Naive B cell (primary cell): Measurements from ENCODE around the gene SNN. TPM values are rescaled to one million over a fixed set of nuclear protein-coding genes. Genes with fewer than 3 reads are reported as not detected.

Source experiments
- ATAC-seq, 2 donors: fragments of 150-1000 bp; cut with Tn5 transposase; 2 replicates each; pipeline ENCODE4 v1.10.0; 2021; ENCODE audit warnings: low read depth in 2 of 2, mild to moderate bottlenecking in 2 of 2, moderate library complexity in 2 of 2
- DNase-seq: peaks from one replicate; pipeline ENCODE4 v3.0.0; 2022
- H3K27ac Mint-ChIP-seq, 6 donors: one replicate each; pipeline ENCODE4 v1.8.0; 2020 to 2022; ENCODE audit warnings: mild to moderate bottlenecking in 6 of 6, mixed read lengths in 6 of 6, moderate library complexity in 5 of 6, inconsistent platforms in 2 of 6
- H3K27me3 Mint-ChIP-seq, 3 donors: one replicate each; pipeline ENCODE4 v1.8.0; 2021 to 2022; ENCODE audit warnings: mixed read lengths in 3 of 3, mild to moderate bottlenecking in 1 of 3
- H3K36me3 Mint-ChIP-seq, 2 donors: one replicate each; pipeline ENCODE4 v1.8.0; 2020 to 2022; ENCODE audit warnings: mixed read lengths in 2 of 2, inconsistent platforms in 1 of 2, mild to moderate bottlenecking in 1 of 2
- H3K4me1 Mint-ChIP-seq, 3 donors: one replicate each; pipeline ENCODE4 v1.8.0; 2020 to 2022; ENCODE audit warnings: mixed read lengths in 3 of 3, inconsistent platforms in 1 of 3, mild to moderate bottlenecking in 1 of 3, moderate library complexity in 1 of 3
- H3K4me3 Mint-ChIP-seq, 8 donors: one replicate each; pipeline ENCODE4 v1.8.0; 2020 to 2022; ENCODE audit warnings: mild to moderate bottlenecking in 8 of 8, mixed read lengths in 8 of 8, moderate library complexity in 8 of 8, inconsistent platforms in 2 of 8
- H3K9me3 Mint-ChIP-seq, 7 donors: one replicate each; pipeline ENCODE4 v1.8.0; 2020 to 2022; ENCODE audit warnings: mixed read lengths in 7 of 7, mild to moderate bottlenecking in 5 of 7, inconsistent platforms in 2 of 7, moderate library complexity in 1 of 7
- polyA plus RNA-seq, 6 donors: library from polyadenylated mRNA; unstranded; fragments of 300-500 nt; fragmentation: Illumina TruSeq; gene quantifications; one replicate each; pipeline ENCODE4 v1.2.3, GENCODE V29; 2021; ENCODE audit warnings: low read depth in 6 of 6

SNN gene
- polyA plus RNA-seq, 6 donors from 2014 or later: 53.0 to 82.7 (median 67.7) TPM

GRCh38 chr16:11639008-11639562, 29.2 kb upstream of the SNN start:
- peaks cover 0 to 12% (median 9%) of the 10 kb centered on the region in 3 donors for H3K27me3 Mint-ChIP-seq
- H3K36me3 Mint-ChIP-seq: no peaks in the 10 kb centered on the region
- no peak overlapping the region for H3K4me3 Mint-ChIP-seq
- peaks cover 9 to 19% (median 15%) of the 10 kb centered on the region in 3 donors for H3K4me1 Mint-ChIP-seq
- no peaks in the 10 kb centered on the region for H3K9me3 Mint-ChIP-seq
- peak overlapping the region in 1 of 6 donors; percentile 72 for H3K27ac Mint-ChIP-seq
- ATAC-seq: no peak
- DNase-seq: no peak

GRCh38 chr16:11639925-11640899, 28.0 kb upstream of the SNN start:
- no peak for ATAC-seq
- no peak for DNase-seq
- Mint-ChIP-seq H3K4me1 (peaks cover 9 to 13% (median 11%) of the 10 kb centered on the region in 3 donors), H3K4me3 (no peak overlapping the region), H3K27ac (peak overlapping the region in 2 of 6 donors; percentile 53 to 61), H3K9me3 (no peaks in the 10 kb centered on the region), H3K27me3 (peaks cover 0 to 12% (median 4%) of the 10 kb centered on the region in 3 donors), H3K36me3 (no peaks in the 10 kb centered on the region)

- ATAC-seq: peak; percentile 72 to 80
- Mint-ChIP-seq H3K4me3 (no peak overlapping the region), H3K27ac (peak overlapping the region in 2 of 6 donors; percentile 68 to 69), H3K36me3 (no peaks in the 10 kb centered on the region), H3K9me3 (no peaks in the 10 kb centered on the region), H3K4me1 (peaks cover 6 to 13% (median 9%) of the 10 kb centered on the region in 3 donors), H3K27me3 (peaks cover 0 to 6% (median 4%) of the 10 kb centered on the region in 3 donors)
- DNase-seq: peak; percentile 62
Observed at GRCh38 chr16:11640987-11641817, 27.1 kb upstream of the SNN start.

GRCh38 chr16:11642765-11643116, 25.5 kb upstream of the SNN start:
- H3K4me1 Mint-ChIP-seq: peaks cover 4 to 13% (median 9%) of the 10 kb centered on the region in 3 donors
- peak overlapping the region in 1 of 6 donors; percentile 22 for H3K27ac Mint-ChIP-seq
- ATAC-seq (no peak), DNase-seq (no peak)
- H3K9me3 Mint-ChIP-seq: no peaks in the 10 kb centered on the region
- H3K36me3 Mint-ChIP-seq: no peaks in the 10 kb centered on the region
- H3K4me3 Mint-ChIP-seq: no peak overlapping the region
- H3K27me3 Mint-ChIP-seq: peaks cover 0 to 6% (median 4%) of the 10 kb centered on the region in 3 donors

GRCh38 chr16:11649276-11649675, 19.0 kb upstream of the SNN start:
- Mint-ChIP-seq H3K9me3 (no peaks in the 10 kb centered on the region), H3K27me3 (no peaks in the 10 kb centered on the region), H3K4me1 (peaks cover 8 to 11% (median 8%) of the 10 kb centered on the region in 3 donors), H3K36me3 (no peaks in the 10 kb centered on the region), H3K4me3 (peak overlapping the region in 1 of 8 donors; percentile 37), H3K27ac (peak overlapping the region in 1 of 6 donors; percentile 60)
- ATAC-seq: no peak
- DNase-seq: no peak

- Mint-ChIP-seq H3K4me3 (no peak overlapping the region), H3K9me3 (no peaks in the 10 kb centered on the region), H3K36me3 (no peaks in the 10 kb centered on the region), H3K27me3 (no peaks in the 10 kb centered on the region), H3K27ac (peak overlapping the region in 5 of 6 donors; percentile 3 to 72 (median 50)), H3K4me1 (peaks cover 8 to 11% (median 8%) of the 10 kb centered on the region in 3 donors)
- DNase-seq (no peak), ATAC-seq (no peak)
Observed at GRCh38 chr16:11650641-11651591, 17.3 kb upstream of the SNN start.

GRCh38 chr16:11651796-11652195, 16.5 kb upstream of the SNN start:
- Mint-ChIP-seq H3K36me3 (no peaks in the 10 kb centered on the region), H3K4me1 (peaks cover 8 to 14% (median 8%) of the 10 kb centered on the region in 3 donors), H3K27me3 (no peaks in the 10 kb centered on the region), H3K4me3 (no peak overlapping the region), H3K27ac (peak overlapping the region in 3 of 6 donors; percentile 50 to 63 (median 54)), H3K9me3 (no peaks in the 10 kb centered on the region)
- DNase-seq (no peak), ATAC-seq (peak in 1 of 2 donors; percentile 33)

GRCh38 chr16:11655655-11656054, 12.6 kb upstream of the SNN start:
- H3K4me1 Mint-ChIP-seq: peaks cover 8 to 16% (median 15%) of the 10 kb centered on the region in 3 donors
- ATAC-seq (no peak), DNase-seq (no peak)
- H3K9me3 Mint-ChIP-seq: no peaks in the 10 kb centered on the region
- H3K27me3 Mint-ChIP-seq: no peaks in the 10 kb centered on the region
- no peak overlapping the region for H3K4me3 Mint-ChIP-seq
- no peaks in the 10 kb centered on the region for H3K36me3 Mint-ChIP-seq
- H3K27ac Mint-ChIP-seq: no peak overlapping the region

GRCh38 chr16:11657556-11657955, 10.7 kb upstream of the SNN start:
- Mint-ChIP-seq H3K27me3 (no peaks in the 10 kb centered on the region), H3K36me3 (no peaks in the 10 kb centered on the region), H3K27ac (peak overlapping the region in 1 of 6 donors; percentile 71), H3K4me3 (peak overlapping the region in 1 of 8 donors; percentile 10), H3K9me3 (no peaks in the 10 kb centered on the region), H3K4me1 (peaks cover 6 to 14% (median 10%) of the 10 kb centered on the region in 3 donors)
- no peak for ATAC-seq
- no peak for DNase-seq

GRCh38 chr16:11658896-11659708, 9.2 kb upstream of the SNN start:
- H3K9me3 Mint-ChIP-seq: no peaks in the 10 kb centered on the region
- H3K27ac Mint-ChIP-seq: peak overlapping the region in 3 of 6 donors; percentile 50 to 85 (median 84)
- H3K36me3 Mint-ChIP-seq: no peaks in the 10 kb centered on the region
- DNase-seq (no peak), ATAC-seq (no peak)
- peak overlapping the region in 2 of 8 donors; percentile 28 to 42 for H3K4me3 Mint-ChIP-seq
- H3K27me3 Mint-ChIP-seq: no peaks in the 10 kb centered on the region
- H3K4me1 Mint-ChIP-seq: peaks cover 12 to 19% (median 18%) of the 10 kb centered on the region in 3 donors

GRCh38 chr16:11660565-11660964, 7.7 kb upstream of the SNN start:
- Mint-ChIP-seq H3K4me1 (peaks cover 26 to 33% (median 33%) of the 10 kb centered on the region in 3 donors), H3K36me3 (no peaks in the 10 kb centered on the region), H3K9me3 (no peaks in the 10 kb centered on the region), H3K27ac (peak overlapping the region in 1 of 6 donors; percentile 28), H3K27me3 (no peaks in the 10 kb centered on the region), H3K4me3 (no peak overlapping the region)
- no peak for ATAC-seq
- DNase-seq: no peak
